T-helper 1 cell treated with Interleukin-12 subunit alpha and Interleukin-12 subunit beta and Interleukin-4 antibody, amounts not matched to agents 30 μg/mL and 1 μg/mL, for 36 hours (primary cell): ENCODE measurements around the gene RGCC.

Source experiments
- H3K27ac Mint-ChIP-seq: one replicate; pipeline ENCODE4 v1.8.0; 2021; ENCODE audit warnings: mild to moderate bottlenecking, mixed read lengths
- H3K27me3 Mint-ChIP-seq: one replicate; pipeline ENCODE4 v1.8.0; 2021; ENCODE audit warnings: low read depth, mixed read lengths
- H3K36me3 Mint-ChIP-seq: one replicate; pipeline ENCODE4 v1.8.0; 2021; ENCODE audit warnings: low read depth, mixed read lengths
- H3K4me1 Mint-ChIP-seq: one replicate; pipeline ENCODE4 v1.8.0; 2021; ENCODE audit warnings: low read depth, mixed read lengths
- H3K4me3 Mint-ChIP-seq: one replicate; pipeline ENCODE4 v1.8.0; 2021; ENCODE audit warnings: mild to moderate bottlenecking, moderate library complexity, mixed read lengths
- H3K9me3 Mint-ChIP-seq: one replicate; pipeline ENCODE4 v1.8.0; 2021; ENCODE audit warnings: mixed read lengths

The RGCC gene

GRCh38 chr13:41460074-41460465, 2.7 kb downstream of the RGCC start:
- peaks cover 30% of the 10 kb centered on the region for H3K36me3 Mint-ChIP-seq
- peak overlapping the region; percentile 90 for H3K27ac Mint-ChIP-seq
- H3K27me3 Mint-ChIP-seq: peaks cover 18% of the 10 kb centered on the region
- H3K4me1 Mint-ChIP-seq: peaks cover 69% of the 10 kb centered on the region
- no peaks in the 10 kb centered on the region for H3K9me3 Mint-ChIP-seq
- peak overlapping the region; percentile 88 for H3K4me3 Mint-ChIP-seq

- H3K4me3 Mint-ChIP-seq: peak overlapping the region; percentile 88
- peaks cover 76% of the 10 kb centered on the region for H3K4me1 Mint-ChIP-seq
- H3K27me3 Mint-ChIP-seq: peaks cover 9% of the 10 kb centered on the region
- H3K27ac Mint-ChIP-seq: peak overlapping the region; percentile 90
- H3K36me3 Mint-ChIP-seq: peaks cover 34% of the 10 kb centered on the region
- no peaks in the 10 kb centered on the region for H3K9me3 Mint-ChIP-seq
These were observed 3.6 kb downstream of the RGCC start for GRCh38 chr13:41460930-41461329.

GRCh38 chr13:41461527-41462139, 4.3 kb downstream of the RGCC start:
- peaks cover 38% of the 10 kb centered on the region for H3K36me3 Mint-ChIP-seq
- peaks cover 2% of the 10 kb centered on the region for H3K27me3 Mint-ChIP-seq
- peaks cover 76% of the 10 kb centered on the region for H3K4me1 Mint-ChIP-seq
- no peaks in the 10 kb centered on the region for H3K9me3 Mint-ChIP-seq
- peak overlapping the region; percentile 93 for H3K27ac Mint-ChIP-seq
- peak overlapping the region; percentile 15 for H3K4me3 Mint-ChIP-seq

GRCh38 chr13:41462427-41462826, 5.1 kb downstream of the RGCC start:
- Mint-ChIP-seq H3K9me3 (no peaks in the 10 kb centered on the region), H3K27ac (peak overlapping the region; percentile 93), H3K4me3 (peak overlapping the region; percentile 84), H3K4me1 (peaks cover 76% of the 10 kb centered on the region), H3K27me3 (no peaks in the 10 kb centered on the region), H3K36me3 (peaks cover 45% of the 10 kb centered on the region)

GRCh38 chr13:41463838-41464602, 6.7 kb downstream of the RGCC start:
- Mint-ChIP-seq H3K27ac (peak overlapping the region; percentile 93), H3K4me1 (peaks cover 79% of the 10 kb centered on the region), H3K4me3 (peak overlapping the region; percentile 78), H3K9me3 (no peaks in the 10 kb centered on the region), H3K36me3 (peaks cover 55% of the 10 kb centered on the region), H3K27me3 (no peaks in the 10 kb centered on the region)

GRCh38 chr13:41465241-41465847, 8.0 kb downstream of the RGCC start:
- Mint-ChIP-seq H3K27me3 (no peaks in the 10 kb centered on the region), H3K27ac (peak overlapping the region; percentile 93), H3K9me3 (no peaks in the 10 kb centered on the region), H3K36me3 (peaks cover 59% of the 10 kb centered on the region), H3K4me1 (peaks cover 69% of the 10 kb centered on the region), H3K4me3 (peak overlapping the region; percentile 78)

GRCh38 chr13:41465898-41466320, 8.6 kb downstream of the RGCC start:
- Mint-ChIP-seq H3K36me3 (peaks cover 60% of the 10 kb centered on the region), H3K27me3 (no peaks in the 10 kb centered on the region), H3K9me3 (no peaks in the 10 kb centered on the region), H3K27ac (peak overlapping the region; percentile 93), H3K4me1 (peaks cover 64% of the 10 kb centered on the region), H3K4me3 (peak overlapping the region; percentile 63)

GRCh38 chr13:41467425-41467945, 10.1 kb downstream of the RGCC start:
- Mint-ChIP-seq H3K36me3 (peaks cover 66% of the 10 kb centered on the region), H3K4me1 (peaks cover 52% of the 10 kb centered on the region), H3K4me3 (no peak overlapping the region), H3K27ac (no peak overlapping the region), H3K9me3 (no peaks in the 10 kb centered on the region), H3K27me3 (no peaks in the 10 kb centered on the region)

- H3K36me3 Mint-ChIP-seq: peaks cover 68% of the 10 kb centered on the region
- H3K27me3 Mint-ChIP-seq: no peaks in the 10 kb centered on the region
- H3K27ac Mint-ChIP-seq: no peak overlapping the region
- H3K4me3 Mint-ChIP-seq: no peak overlapping the region
- peaks cover 41% of the 10 kb centered on the region for H3K4me1 Mint-ChIP-seq
- peaks cover 1% of the 10 kb centered on the region for H3K9me3 Mint-ChIP-seq
These were observed 11.3 kb downstream of the RGCC start for GRCh38 chr13:41468631-41469030.

GRCh38 chr13:41470196-41470595, 12.8 kb downstream of the RGCC start:
- Mint-ChIP-seq H3K27ac (no peak overlapping the region), H3K36me3 (peaks cover 64% of the 10 kb centered on the region), H3K4me1 (peaks cover 25% of the 10 kb centered on the region), H3K4me3 (no peak overlapping the region), H3K9me3 (peaks cover 5% of the 10 kb centered on the region), H3K27me3 (no peaks in the 10 kb centered on the region)

- Mint-ChIP-seq H3K4me1 (peaks cover 13% of the 10 kb centered on the region), H3K36me3 (peaks cover 56% of the 10 kb centered on the region), H3K27me3 (no peaks in the 10 kb centered on the region), H3K9me3 (peaks cover 13% of the 10 kb centered on the region), H3K4me3 (no peak overlapping the region), H3K27ac (no peak overlapping the region)
These were observed 14.4 kb downstream of the RGCC start for GRCh38 chr13:41471785-41472184.

- no peaks in the 10 kb centered on the region for H3K27me3 Mint-ChIP-seq
These were observed 29.9 kb downstream of the RGCC start for GRCh38 chr13:41487222-41487621.

GRCh38 chr13:41488124-41488523, 30.8 kb downstream of the RGCC start:
- peak overlapping the region; percentile 86 for H3K27ac Mint-ChIP-seq
- H3K27me3 Mint-ChIP-seq: no peaks in the 10 kb centered on the region
- H3K4me3 Mint-ChIP-seq: peak overlapping the region; percentile 71
- peaks cover 36% of the 10 kb centered on the region for H3K4me1 Mint-ChIP-seq
- H3K9me3 Mint-ChIP-seq: peaks cover 32% of the 10 kb centered on the region
- H3K36me3 Mint-ChIP-seq: peaks cover 13% of the 10 kb centered on the region

More at GRCh38 chr13:41487222-41487621, 29.9 kb downstream of the RGCC start:
- peaks cover 17% of the 10 kb centered on the region for H3K36me3 Mint-ChIP-seq
- peaks cover 27% of the 10 kb centered on the region for H3K4me1 Mint-ChIP-seq
- no peak overlapping the region for H3K4me3 Mint-ChIP-seq
- H3K27ac Mint-ChIP-seq: no peak overlapping the region
- peaks cover 41% of the 10 kb centered on the region for H3K9me3 Mint-ChIP-seq

GRCh38 chr13:41490371-41491015, 33.1 kb downstream of the RGCC start:
- Mint-ChIP-seq H3K4me1 (peaks cover 54% of the 10 kb centered on the region), H3K4me3 (no peak overlapping the region), H3K27ac (peak overlapping the region; percentile 79), H3K36me3 (peaks cover 17% of the 10 kb centered on the region), H3K27me3 (no peaks in the 10 kb centered on the region), H3K9me3 (peaks cover 18% of the 10 kb centered on the region)
